Measurements from ENCODE around the gene COX8A.

The COX8A gene

GRCh38 chr11:63997801-63998337 lies 23.4 kb downstream of the COX8A start:
- H3K4me1 ChIP-seq (ENCODE audit: insufficient read depth, low read length, poor library complexity, severe bottlenecking) = no peaks in the 10 kb centered on the region
- no peak for TF ChIP-seq EZH2phosphoT487 (IDR thresholded peaks at IDR 0.05; ENCODE audit: borderline replicate concordance)
- TF ChIP-seq CTCF (conservative IDR thresholded peaks at IDR 0.05; ENCODE audit: low read length) = no peak
- no peak overlapping the region for H3K4me3 ChIP-seq (ENCODE audit: low read length, poor library complexity, severe bottlenecking)
- no peak overlapping the region for H3K9ac ChIP-seq (ENCODE audit: low read depth, low read length, poor library complexity, severe bottlenecking)
- H3K36me3 ChIP-seq (ENCODE audit: insufficient read depth, low read length) = peaks cover 52% of the 10 kb centered on the region; the same call in 1 of the 2 replicates
- H3K4me2 ChIP-seq (ENCODE audit: low read depth, low read length, poor library complexity, severe bottlenecking) = no peak overlapping the region
- peaks cover 6% of the 10 kb centered on the region for H4K20me1 ChIP-seq (ENCODE audit: insufficient read depth, low read length, poor library complexity, severe bottlenecking)
- no peak overlapping the region for H2AFZ ChIP-seq (ENCODE audit: low read length)
- peaks cover 7% of the 10 kb centered on the region; the same call in 1 of the 2 replicates for H3K79me2 ChIP-seq (ENCODE audit: insufficient read depth, low read length)
- no peaks in the 10 kb centered on the region for H3K9me3 ChIP-seq (ENCODE audit: insufficient read depth, low read depth, low read length)
- H3F3A ChIP-seq (ENCODE audit: low read depth) = no peaks in the 10 kb centered on the region
- no peaks in the 10 kb centered on the region for H3K9me2 ChIP-seq (replicated peaks; ENCODE audit: low read depth, low read length)
- H3K27me3 ChIP-seq (ENCODE audit: insufficient read depth, low read length, poor library complexity, severe bottlenecking) = no peaks in the 10 kb centered on the region

GRCh38 chr11:63998558-63999348 lies 24.3 kb downstream of the COX8A start:
- Histone ChIP-seq H3K4me2 (ENCODE audit: low read depth, low read length, poor library complexity, severe bottlenecking) (no peak overlapping the region), H3K9ac (ENCODE audit: low read depth, low read length, poor library complexity, severe bottlenecking) (no peak overlapping the region), H3F3A (ENCODE audit: low read depth) (no peaks in the 10 kb centered on the region), H3K4me1 (ENCODE audit: insufficient read depth, low read length, poor library complexity, severe bottlenecking) (no peaks in the 10 kb centered on the region), H3K9me3 (ENCODE audit: insufficient read depth, low read depth, low read length) (no peaks in the 10 kb centered on the region), H3K27me3 (ENCODE audit: insufficient read depth, low read length, poor library complexity, severe bottlenecking) (no peaks in the 10 kb centered on the region), H3K9me2 (replicated peaks; ENCODE audit: low read depth, low read length) (no peaks in the 10 kb centered on the region), H2AFZ (ENCODE audit: low read length) (no peak overlapping the region), H3K36me3 (ENCODE audit: insufficient read depth, low read length) (peaks cover 48% of the 10 kb centered on the region; the same call in 1 of the 2 replicates), H4K20me1 (ENCODE audit: insufficient read depth, low read length, poor library complexity, severe bottlenecking) (peaks cover 6% of the 10 kb centered on the region), H3K79me2 (ENCODE audit: insufficient read depth, low read length) (peaks cover 2% of the 10 kb centered on the region; the same call in 1 of the 2 replicates), H3K4me3 (ENCODE audit: low read length, poor library complexity, severe bottlenecking) (no peak overlapping the region)
- TF ChIP-seq EZH2phosphoT487 (IDR thresholded peaks at IDR 0.05; ENCODE audit: borderline replicate concordance) (no peak), CTCF (conservative IDR thresholded peaks at IDR 0.05; ENCODE audit: low read length) (no peak)

GRCh38 chr11:63999349-64000025 lies 25.1 kb downstream of the COX8A start:
- H3K27me3 ChIP-seq (ENCODE audit: insufficient read depth, low read length, poor library complexity, severe bottlenecking) = no peaks in the 10 kb centered on the region
- no peak overlapping the region for H3K9ac ChIP-seq (ENCODE audit: low read depth, low read length, poor library complexity, severe bottlenecking)
- no peaks in the 10 kb centered on the region for H3K4me1 ChIP-seq (ENCODE audit: insufficient read depth, low read length, poor library complexity, severe bottlenecking)
- TF ChIP-seq EZH2phosphoT487 (IDR thresholded peaks at IDR 0.05; ENCODE audit: borderline replicate concordance) (no peak), CTCF (conservative IDR thresholded peaks at IDR 0.05; ENCODE audit: low read length) (no peak)
- no peaks in the 10 kb centered on the region for H3K9me3 ChIP-seq (ENCODE audit: insufficient read depth, low read depth, low read length)
- no peaks in the 10 kb centered on the region for H3F3A ChIP-seq (ENCODE audit: low read depth)
- H3K79me2 ChIP-seq (ENCODE audit: insufficient read depth, low read length) = no peaks in the 10 kb centered on the region
- peaks cover 11% of the 10 kb centered on the region for H4K20me1 ChIP-seq (ENCODE audit: insufficient read depth, low read length, poor library complexity, severe bottlenecking)
- H3K9me2 ChIP-seq (replicated peaks; ENCODE audit: low read depth, low read length) = no peaks in the 10 kb centered on the region
- peaks cover 47% of the 10 kb centered on the region; the same call in 1 of the 2 replicates for H3K36me3 ChIP-seq (ENCODE audit: insufficient read depth, low read length)
- no peak overlapping the region for H3K4me3 ChIP-seq (ENCODE audit: low read length, poor library complexity, severe bottlenecking)
- no peak overlapping the region for H2AFZ ChIP-seq (ENCODE audit: low read length)
- no peak overlapping the region for H3K4me2 ChIP-seq (ENCODE audit: low read depth, low read length, poor library complexity, severe bottlenecking)
